Liver (tissue), 9 donors: ENCODE measurements around the gene FOXK1. TPM values are rescaled to one million over a fixed set of nuclear protein-coding genes. Genes with fewer than 3 reads are reported as not detected.

Experiments
- DNase-seq: peaks from one replicate; pipeline ENCODE4 v3.0.0-alpha.2; 2017; ENCODE audit warnings: low spot score
- H3K27ac ChIP-seq, 2 donors: one replicate each; pipeline ENCODE4 v1.7.0; 2013; ENCODE audit warnings: inconsistent platforms in 2 of 2, low read length in 2 of 2, control low read depth in 1 of 2, low read depth in 1 of 2, mild to moderate bottlenecking in 1 of 2
- H3K27me3 ChIP-seq, 4 donors: one replicate each; pipeline versions ENCODE4 v1.6.1 to v1.7.0; 2013; ENCODE audit warnings: low read length in 3 of 4, inconsistent platforms in 1 of 4, mild to moderate bottlenecking in 1 of 4, moderate library complexity in 1 of 4; ENCODE audit not compliant: control insufficient read depth in 4 of 4, insufficient read depth in 4 of 4
- H3K36me3 ChIP-seq, 4 donors: one replicate each; pipeline versions ENCODE4 v1.6.1 to v1.7.0; 2013; ENCODE audit warnings: low read length in 3 of 4, mild to moderate bottlenecking in 3 of 4, low read depth in 1 of 4, moderate library complexity in 1 of 4; ENCODE audit not compliant: control insufficient read depth in 4 of 4, insufficient read depth in 3 of 4
- H3K4me1 ChIP-seq, 4 donors: one replicate each; pipeline versions ENCODE4 v1.6.1 to v1.7.0; 2013; ENCODE audit warnings: low read length in 3 of 4, mild to moderate bottlenecking in 3 of 4, moderate library complexity in 1 of 4; ENCODE audit not compliant: control insufficient read depth in 4 of 4, insufficient read depth in 4 of 4
- H3K4me3 ChIP-seq, 3 donors: one replicate each; pipeline versions ENCODE4 v1.6.1 to v1.7.0; 2013; ENCODE audit warnings: low read length in 3 of 3, control low read depth in 1 of 3, low read depth in 1 of 3, mild to moderate bottlenecking in 1 of 3
- H3K9ac ChIP-seq, 2 donors: one replicate each; pipeline ENCODE4 v1.7.0; 2013; ENCODE audit warnings: low read length in 2 of 2, mild to moderate bottlenecking in 2 of 2, moderate library complexity in 2 of 2, control low read depth in 1 of 2, low read depth in 1 of 2
- H3K9me3 ChIP-seq, 4 donors: one replicate each; pipeline versions ENCODE4 v1.6.1 to v1.7.0; 2013; ENCODE audit warnings: low read length in 3 of 4; ENCODE audit not compliant: control insufficient read depth in 4 of 4
- EGR1 ChIP-seq, 2 donors: IDR thresholded peaks; 2 replicates each; pipeline ENCODE4 v1.6.1; 2016 to 2018; ENCODE audit warnings: antibody characterized with exemption in 2 of 2, low read depth in 2 of 2
- FOXA1 ChIP-seq: IDR thresholded peaks from 2 replicates; pipeline ENCODE4 v1.6.1; 2016; ENCODE audit warnings: antibody characterized with exemption
- FOXA2 ChIP-seq: IDR thresholded peaks from 2 replicates; pipeline ENCODE4 v1.6.1; 2016; ENCODE audit warnings: antibody characterized with exemption
- GABPA ChIP-seq, 2 donors: IDR thresholded peaks in 1 of 2; conservative IDR thresholded peaks in 1 of 2; 2 replicates each; pipeline ENCODE4 v1.6.1; 2016; ENCODE audit warnings: antibody characterized with exemption in 2 of 2, mild to moderate bottlenecking in 1 of 2, moderate library complexity in 1 of 2
- HNF4A ChIP-seq, 2 donors: conservative IDR thresholded peaks; 2 replicates each; pipeline ENCODE4 v1.6.1; 2016; ENCODE audit warnings: antibody characterized with exemption in 2 of 2, mild to moderate bottlenecking in 2 of 2
- HNF4G ChIP-seq: IDR thresholded peaks from 2 replicates; pipeline ENCODE4 v1.6.1; 2016; ENCODE audit warnings: antibody characterized with exemption
- JUND ChIP-seq, 2 donors: IDR thresholded peaks; 2 replicates each; pipeline ENCODE4 v1.6.1; 2016; ENCODE audit warnings: antibody characterized with exemption in 2 of 2
- RXRA ChIP-seq, 2 donors: IDR thresholded peaks; 2 replicates each; pipeline ENCODE4 v1.6.1; 2017 to 2018; ENCODE audit warnings: antibody characterized with exemption in 2 of 2, mild to moderate bottlenecking in 1 of 2
- SP1 ChIP-seq: IDR thresholded peaks from 2 replicates; pipeline ENCODE4 v1.6.1; 2018; ENCODE audit warnings: antibody characterized with exemption, mild to moderate bottlenecking
- TAF1 ChIP-seq: conservative IDR thresholded peaks from 2 replicates; pipeline ENCODE4 v1.6.1; 2016; ENCODE audit warnings: antibody characterized with exemption, mild to moderate bottlenecking
- YY1 ChIP-seq: IDR thresholded peaks from 2 replicates; pipeline ENCODE4 v1.6.1; 2016; ENCODE audit warnings: antibody characterized with exemption, mild to moderate bottlenecking
- WGBS: extraction: QIAGEN DNeasy Blood & Tissue Kit; methylation state at CpG from one replicate; pipeline ENCODE4 v1.1.7; 2013; 5-methylcytosine and 5-hydroxymethylcytosine counted together
- polyA plus RNA-seq, 2 donors: library from polyadenylated mRNA; stranded (reverse) in 1 of 2; unstranded in 1 of 2; fragments of 200-250 nt in 1 of 2; fragments of >200 nt in 1 of 2; fragmentation: Nextera tagmentation in 1 of 2; extraction: Ambion mirVana in 1 of 2; gene quantifications; one replicate each; pipeline versions ENCODE4 v1.2.1 to v1.2.3, GENCODE V29; 2013 to 2015
- total RNA-seq, 2 donors: library from RNA; depleted of rRNA; stranded (reverse); fragments of >200 nt; gene quantifications; one replicate each; pipeline ENCODE4 v1.2.3, GENCODE V29; 2014
- TF ChIP-seq, protein P1 (sequence below): fragments of 150-350 bp; IDR thresholded peaks from 2 replicates; pipeline ENCODE4 v1.5.1; 2017; ENCODE audit warnings: improper control_type of control experiment, low read depth, low read length; ENCODE audit not compliant: missing input control
- TF ChIP-seq, protein P2 (sequence below): IDR thresholded peaks from 2 replicates; pipeline ENCODE4 v1.6.1; 2016; ENCODE audit warnings: antibody characterized with exemption
- TF ChIP-seq, protein P3 (sequence below): IDR thresholded peaks from 2 replicates; pipeline ENCODE4 v1.6.1; 2016; ENCODE audit warnings: antibody characterized with exemption
- TF ChIP-seq, protein P4 (sequence below): IDR thresholded peaks from 2 replicates; pipeline ENCODE4 v1.6.1; 2016; ENCODE audit warnings: antibody characterized with exemption, mild to moderate bottlenecking
- donor health status: healthy.
- donor health status: healthy.
- donor health status: healthy.
- donor health status: healthy.
- donor health status: healthy.

The FOXK1 gene
- total and polyA plus RNA-seq, 4 donors: 1.2 to 8.5 (median 4.4) TPM

DNA sequence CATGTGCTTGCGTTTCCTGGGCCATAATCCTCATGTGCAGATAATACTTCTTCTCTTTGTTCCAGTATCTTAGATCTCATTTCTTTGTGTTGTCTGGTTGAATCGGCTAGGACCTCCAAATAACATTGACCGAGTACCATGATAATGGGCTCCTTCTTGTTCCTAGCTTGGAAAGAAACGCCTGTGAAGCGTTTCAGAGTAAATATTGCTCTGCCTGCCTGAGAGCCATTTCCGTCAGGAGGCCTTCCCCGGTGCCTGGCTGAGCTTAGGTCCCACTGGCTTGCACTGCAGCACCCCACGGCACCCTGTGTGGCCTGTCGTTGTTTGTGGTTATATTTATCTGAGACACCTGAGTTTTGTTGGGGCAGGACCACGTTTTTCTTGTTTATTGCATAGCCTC, 17.7 kb downstream of the FOXK1 start (continued):
- TF ChIP-seq HNF4G: no peak
- TF ChIP-seq, protein P1, sequence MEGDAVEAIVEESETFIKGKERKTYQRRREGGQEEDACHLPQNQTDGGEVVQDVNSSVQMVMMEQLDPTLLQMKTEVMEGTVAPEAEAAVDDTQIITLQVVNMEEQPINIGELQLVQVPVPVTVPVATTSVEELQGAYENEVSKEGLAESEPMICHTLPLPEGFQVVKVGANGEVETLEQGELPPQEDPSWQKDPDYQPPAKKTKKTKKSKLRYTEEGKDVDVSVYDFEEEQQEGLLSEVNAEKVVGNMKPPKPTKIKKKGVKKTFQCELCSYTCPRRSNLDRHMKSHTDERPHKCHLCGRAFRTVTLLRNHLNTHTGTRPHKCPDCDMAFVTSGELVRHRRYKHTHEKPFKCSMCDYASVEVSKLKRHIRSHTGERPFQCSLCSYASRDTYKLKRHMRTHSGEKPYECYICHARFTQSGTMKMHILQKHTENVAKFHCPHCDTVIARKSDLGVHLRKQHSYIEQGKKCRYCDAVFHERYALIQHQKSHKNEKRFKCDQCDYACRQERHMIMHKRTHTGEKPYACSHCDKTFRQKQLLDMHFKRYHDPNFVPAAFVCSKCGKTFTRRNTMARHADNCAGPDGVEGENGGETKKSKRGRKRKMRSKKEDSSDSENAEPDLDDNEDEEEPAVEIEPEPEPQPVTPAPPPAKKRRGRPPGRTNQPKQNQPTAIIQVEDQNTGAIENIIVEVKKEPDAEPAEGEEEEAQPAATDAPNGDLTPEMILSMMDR: no peak
- no peak for TF ChIP-seq HNF4A (conservative IDR thresholded peaks at IDR 0.05)
- TF ChIP-seq EGR1 (IDR thresholded peaks at IDR 0.05; ENCODE audit: low read depth in 2 of 2): no peak
- TF ChIP-seq YY1: no peak

DNA sequence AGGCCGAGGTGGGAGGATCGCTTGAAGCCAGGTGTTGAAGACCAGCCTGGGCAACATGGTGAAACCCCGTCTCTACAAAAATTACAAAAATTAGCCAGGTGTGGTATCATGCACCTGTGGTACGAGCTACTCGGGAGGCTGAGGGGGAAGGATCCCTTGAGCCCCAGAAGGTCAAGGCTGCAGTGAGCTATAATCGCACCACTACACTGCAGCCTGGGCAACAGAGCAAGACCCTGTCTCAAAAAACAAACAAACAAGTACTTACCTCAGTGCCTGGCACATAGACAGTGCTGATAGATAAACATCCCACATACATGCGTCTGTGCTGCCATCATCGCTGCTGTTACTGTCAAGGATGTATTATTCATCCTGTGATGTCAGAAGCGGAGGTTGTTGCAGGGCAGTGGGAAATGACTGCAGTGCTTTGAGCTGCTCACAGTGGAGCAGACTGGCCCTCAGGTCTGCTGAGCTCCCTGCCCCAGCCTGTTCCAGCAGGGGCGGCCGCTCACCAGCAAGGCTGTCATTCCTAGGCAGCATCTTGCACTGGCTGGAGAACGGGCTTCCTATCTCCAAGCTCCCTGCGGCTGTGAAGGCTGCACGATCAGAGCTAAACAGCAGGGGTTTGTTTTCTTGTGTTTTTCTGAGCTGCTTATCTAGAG, 18.6 kb downstream of the FOXK1 start:
- H3K9ac ChIP-seq: no peak overlapping the region
- WGBS: 83% methylated on average over 14 of the region's 14 CpGs
- H3K36me3 ChIP-seq: no peaks in the 10 kb centered on the region
- no peak for DNase-seq
- no peak overlapping the region for H3K4me3 ChIP-seq
- TF ChIP-seq, protein P1: no peak
- TF ChIP-seq JUND (IDR thresholded peaks at IDR 0.05): no peak
- TF ChIP-seq FOXA2: no peak
- TF ChIP-seq GABPA (IDR thresholded peaks at IDR 0.05 in 1 of 2, conservative IDR thresholded peaks at IDR 0.05 in 1 of 2): no peak
- no peak for TF ChIP-seq HNF4A (conservative IDR thresholded peaks at IDR 0.05)
- no peak for TF ChIP-seq SP1
- peaks cover 0 to 2% (median under 1%) of the 10 kb centered on the region in 4 donors for H3K4me1 ChIP-seq
- no peak overlapping the region for H3K27ac ChIP-seq
- H3K27me3 ChIP-seq: no peaks in the 10 kb centered on the region
- H3K9me3 ChIP-seq: no peaks in the 10 kb centered on the region

DNA sequence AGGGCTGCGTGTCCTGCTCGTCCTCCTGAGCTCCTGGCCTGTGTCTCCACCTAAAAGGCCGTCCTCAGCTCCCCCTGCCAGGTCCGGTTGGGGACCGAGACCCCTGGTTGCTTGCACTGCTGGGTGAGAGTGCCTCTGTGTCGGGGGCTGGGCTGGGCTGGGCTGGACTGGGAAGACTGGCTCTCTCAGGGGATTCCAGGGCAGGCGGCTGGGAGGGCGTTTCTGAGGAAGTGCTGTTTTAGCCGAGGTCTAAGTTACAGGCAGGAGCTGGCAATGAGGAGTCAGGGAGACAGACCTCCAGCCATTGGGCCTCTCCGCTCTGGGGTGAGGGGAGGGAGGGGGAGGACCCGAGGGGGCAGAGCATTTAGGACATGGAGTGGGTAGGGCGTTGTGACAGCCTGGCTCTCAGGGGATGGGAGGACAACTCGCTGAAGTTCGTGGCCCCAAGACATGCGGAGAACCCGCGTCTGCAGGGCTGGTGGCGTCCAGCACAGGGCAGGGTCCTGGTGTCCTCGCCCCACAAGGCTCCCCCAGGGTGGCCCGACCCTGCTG, 20.9 kb downstream of the FOXK1 start:
- Histone ChIP-seq H3K27ac (no peak overlapping the region), H3K36me3 (no peaks in the 10 kb centered on the region), H3K9ac (no peak overlapping the region), H3K4me1 (peaks cover 0 to 5% (median 3%) of the 10 kb centered on the region in 4 donors), H3K4me3 (no peak overlapping the region), H3K9me3 (no peaks in the 10 kb centered on the region), H3K27me3 (no peaks in the 10 kb centered on the region)
- no peak for DNase-seq
- TF ChIP-seq SP1 (no peak), FOXA2 (no peak), TAF1 (no peak), RXRA (IDR thresholded peaks at IDR 0.05) (no peak), FOXA1 (no peak), GABPA (IDR thresholded peaks at IDR 0.05 in 1 of 2, conservative IDR thresholded peaks at IDR 0.05 in 1 of 2) (no peak), YY1 (no peak)
- TF ChIP-seq, protein P2, sequence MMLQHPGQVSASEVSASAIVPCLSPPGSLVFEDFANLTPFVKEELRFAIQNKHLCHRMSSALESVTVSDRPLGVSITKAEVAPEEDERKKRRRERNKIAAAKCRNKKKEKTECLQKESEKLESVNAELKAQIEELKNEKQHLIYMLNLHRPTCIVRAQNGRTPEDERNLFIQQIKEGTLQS: no peak
- TF ChIP-seq, protein P3, sequence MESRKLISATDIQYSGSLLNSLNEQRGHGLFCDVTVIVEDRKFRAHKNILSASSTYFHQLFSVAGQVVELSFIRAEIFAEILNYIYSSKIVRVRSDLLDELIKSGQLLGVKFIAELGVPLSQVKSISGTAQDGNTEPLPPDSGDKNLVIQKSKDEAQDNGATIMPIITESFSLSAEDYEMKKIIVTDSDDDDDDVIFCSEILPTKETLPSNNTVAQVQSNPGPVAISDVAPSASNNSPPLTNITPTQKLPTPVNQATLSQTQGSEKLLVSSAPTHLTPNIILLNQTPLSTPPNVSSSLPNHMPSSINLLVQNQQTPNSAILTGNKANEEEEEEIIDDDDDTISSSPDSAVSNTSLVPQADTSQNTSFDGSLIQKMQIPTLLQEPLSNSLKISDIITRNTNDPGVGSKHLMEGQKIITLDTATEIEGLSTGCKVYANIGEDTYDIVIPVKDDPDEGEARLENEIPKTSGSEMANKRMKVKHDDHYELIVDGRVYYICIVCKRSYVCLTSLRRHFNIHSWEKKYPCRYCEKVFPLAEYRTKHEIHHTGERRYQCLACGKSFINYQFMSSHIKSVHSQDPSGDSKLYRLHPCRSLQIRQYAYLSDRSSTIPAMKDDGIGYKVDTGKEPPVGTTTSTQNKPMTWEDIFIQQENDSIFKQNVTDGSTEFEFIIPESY: no peak
- TF ChIP-seq, protein P4, sequence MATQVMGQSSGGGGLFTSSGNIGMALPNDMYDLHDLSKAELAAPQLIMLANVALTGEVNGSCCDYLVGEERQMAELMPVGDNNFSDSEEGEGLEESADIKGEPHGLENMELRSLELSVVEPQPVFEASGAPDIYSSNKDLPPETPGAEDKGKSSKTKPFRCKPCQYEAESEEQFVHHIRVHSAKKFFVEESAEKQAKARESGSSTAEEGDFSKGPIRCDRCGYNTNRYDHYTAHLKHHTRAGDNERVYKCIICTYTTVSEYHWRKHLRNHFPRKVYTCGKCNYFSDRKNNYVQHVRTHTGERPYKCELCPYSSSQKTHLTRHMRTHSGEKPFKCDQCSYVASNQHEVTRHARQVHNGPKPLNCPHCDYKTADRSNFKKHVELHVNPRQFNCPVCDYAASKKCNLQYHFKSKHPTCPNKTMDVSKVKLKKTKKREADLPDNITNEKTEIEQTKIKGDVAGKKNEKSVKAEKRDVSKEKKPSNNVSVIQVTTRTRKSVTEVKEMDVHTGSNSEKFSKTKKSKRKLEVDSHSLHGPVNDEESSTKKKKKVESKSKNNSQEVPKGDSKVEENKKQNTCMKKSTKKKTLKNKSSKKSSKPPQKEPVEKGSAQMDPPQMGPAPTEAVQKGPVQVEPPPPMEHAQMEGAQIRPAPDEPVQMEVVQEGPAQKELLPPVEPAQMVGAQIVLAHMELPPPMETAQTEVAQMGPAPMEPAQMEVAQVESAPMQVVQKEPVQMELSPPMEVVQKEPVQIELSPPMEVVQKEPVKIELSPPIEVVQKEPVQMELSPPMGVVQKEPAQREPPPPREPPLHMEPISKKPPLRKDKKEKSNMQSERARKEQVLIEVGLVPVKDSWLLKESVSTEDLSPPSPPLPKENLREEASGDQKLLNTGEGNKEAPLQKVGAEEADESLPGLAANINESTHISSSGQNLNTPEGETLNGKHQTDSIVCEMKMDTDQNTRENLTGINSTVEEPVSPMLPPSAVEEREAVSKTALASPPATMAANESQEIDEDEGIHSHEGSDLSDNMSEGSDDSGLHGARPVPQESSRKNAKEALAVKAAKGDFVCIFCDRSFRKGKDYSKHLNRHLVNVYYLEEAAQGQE: no peak
- whole genome bisulfite sequencing: 87% methylated on average over 20 of the region's 20 CpGs
